ENCODE measurements around the gene CTBP1.

- TF ChIP-seq CTCF (IDR thresholded peaks at IDR 0.05; ENCODE audit: insufficient read depth, low read length), result no peak
- TF ChIP-seq GABPA (IDR thresholded peaks at IDR 0.05; ENCODE audit: low read depth), result no peak
- TF ChIP-seq SPI1 (IDR thresholded peaks at IDR 0.05; ENCODE audit: borderline replicate concordance, low read depth), result no peak
- no peak for TF ChIP-seq POLR2AphosphoS5 (IDR thresholded peaks at IDR 0.05; ENCODE audit: low read depth)
Observed at GRCh38 chr4:1208266-1208961, 40.5 kb downstream of the CTBP1 start.
